Suprapubic skin (tissue), 4 donors: ENCODE data around the gene SEMA4G. TPM values are rescaled to one million over a fixed set of nuclear protein-coding genes. Genes with fewer than 3 reads are reported as not detected.

ENCODE experiments used
- DNase-seq, 2 donors: peaks; one replicate each; pipeline ENCODE4 v3.0.0-alpha.2; 2019; ENCODE audit warnings: low spot score in 2 of 2
- H3K27ac ChIP-seq: fragments of 200-600 bp; sonication (generic); one replicate; pipeline ENCODE4 v1.5.1; 2019
- H3K27me3 ChIP-seq: fragments of 200-600 bp; sonication (generic); one replicate; pipeline ENCODE4 v1.5.1; 2019
- H3K36me3 ChIP-seq: fragments of 200-600 bp; sonication (generic); one replicate; pipeline ENCODE4 v1.5.1; 2019
- H3K4me1 ChIP-seq: fragments of 200-600 bp; sonication (generic); one replicate; pipeline ENCODE4 v1.5.1; 2019
- H3K4me3 ChIP-seq: fragments of 200-600 bp; sonication (generic); one replicate; pipeline ENCODE4 v1.5.1; 2019; ENCODE audit warnings: mild to moderate bottlenecking
- H3K9me3 ChIP-seq: fragments of 200-600 bp; sonication (generic); one replicate; pipeline ENCODE4 v1.5.1; 2019
- EP300 ChIP-seq: sonication (generic); formaldehyde crosslinking; IDR thresholded peaks from one replicate; pipeline ENCODE4 v1.6.1; 2017; ENCODE audit warnings: antibody characterized with exemption
- POLR2A ChIP-seq, 2 donors: fragments of 450-650 bp; IDR thresholded peaks; one replicate each; pipeline ENCODE4 v1.6.1; 2017; ENCODE audit warnings: antibody characterized with exemption in 2 of 2, mild to moderate bottlenecking in 2 of 2, moderate library complexity in 2 of 2
- POLR2AphosphoS5 ChIP-seq, 3 donors: sonication (generic); formaldehyde crosslinking; IDR thresholded peaks; one replicate each; pipeline ENCODE4 v1.6.1; 2017; ENCODE audit warnings: antibody characterized with exemption in 3 of 3
- WGBS: methylation state at CpG from one replicate; pipeline ENCODE4 v1.1.5; 2018; 5-methylcytosine and 5-hydroxymethylcytosine counted together
- total RNA-seq, 4 donors: library from RNA; depleted of rRNA; stranded (reverse); fragments of >200 nt; gene quantifications; one replicate each; pipeline ENCODE4 v1.1.0, GENCODE V29; 2016
- TF ChIP-seq, protein P1 (sequence below), 2 donors: fragments of 200-600 bp in 1 of 2; fragments of 450-650 bp in 1 of 2; sonication (generic) in 1 of 2; IDR thresholded peaks; one replicate each; pipeline ENCODE4 v1.5.1; 2016 to 2019; ENCODE audit warnings: antibody characterized with exemption in 2 of 2, mild to moderate bottlenecking in 1 of 2, moderate library complexity in 1 of 2

Gene SEMA4G
- total RNA-seq, 4 donors from 2014 or later = 19.2 to 36.3 (median 30.1) TPM

DNA sequence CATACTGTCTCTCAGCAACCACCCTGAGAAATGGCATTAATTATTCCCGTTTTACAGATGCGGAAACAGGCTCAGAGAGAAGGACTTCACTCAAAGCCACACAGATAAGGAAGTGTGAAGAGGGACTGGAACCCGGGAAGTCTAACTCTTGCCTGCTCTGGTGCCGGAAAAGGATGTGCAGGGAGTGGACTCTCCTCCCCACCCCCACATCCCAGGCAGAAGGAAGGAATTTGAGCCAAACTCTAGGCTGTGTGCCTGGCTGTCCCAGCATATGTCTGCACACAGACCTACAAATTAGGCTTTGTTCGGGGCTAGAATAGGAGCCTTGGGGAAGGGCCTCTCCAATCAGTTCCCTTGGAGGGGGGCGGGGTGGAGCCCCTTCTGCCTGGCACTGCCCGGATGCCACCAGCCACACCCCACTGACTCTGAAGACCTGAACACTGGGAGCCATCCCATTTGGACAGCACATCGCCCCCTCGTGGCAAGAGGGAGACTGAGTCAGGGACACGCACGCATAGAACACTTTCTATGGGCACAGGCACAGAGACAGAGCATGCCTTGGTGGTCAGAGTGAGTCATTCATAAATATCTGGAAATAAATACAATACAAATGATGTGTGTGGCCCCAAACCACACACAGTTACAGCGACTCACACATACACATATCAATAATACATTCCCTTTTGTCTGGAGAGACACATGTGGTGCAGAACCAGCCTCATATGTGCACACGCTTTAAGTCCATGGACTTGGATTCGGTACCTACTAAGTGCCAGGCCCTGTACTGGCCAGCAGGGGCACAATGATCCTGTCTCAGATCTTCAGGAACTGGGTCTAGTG, 43.4 kb downstream of the SEMA4G start:
- Histone ChIP-seq H3K36me3 (no peaks in the 10 kb centered on the region), H3K9me3 (no peaks in the 10 kb centered on the region), H3K4me1 (peaks cover 34% of the 10 kb centered on the region), H3K4me3 (no peak overlapping the region), H3K27ac (no peak overlapping the region), H3K27me3 (peaks cover 6% of the 10 kb centered on the region)
- 17% methylated on average over 14 of the region's 14 CpGs for WGBS
- DNase-seq = peak; percentile 92 to 94
- TF ChIP-seq, protein P1, sequence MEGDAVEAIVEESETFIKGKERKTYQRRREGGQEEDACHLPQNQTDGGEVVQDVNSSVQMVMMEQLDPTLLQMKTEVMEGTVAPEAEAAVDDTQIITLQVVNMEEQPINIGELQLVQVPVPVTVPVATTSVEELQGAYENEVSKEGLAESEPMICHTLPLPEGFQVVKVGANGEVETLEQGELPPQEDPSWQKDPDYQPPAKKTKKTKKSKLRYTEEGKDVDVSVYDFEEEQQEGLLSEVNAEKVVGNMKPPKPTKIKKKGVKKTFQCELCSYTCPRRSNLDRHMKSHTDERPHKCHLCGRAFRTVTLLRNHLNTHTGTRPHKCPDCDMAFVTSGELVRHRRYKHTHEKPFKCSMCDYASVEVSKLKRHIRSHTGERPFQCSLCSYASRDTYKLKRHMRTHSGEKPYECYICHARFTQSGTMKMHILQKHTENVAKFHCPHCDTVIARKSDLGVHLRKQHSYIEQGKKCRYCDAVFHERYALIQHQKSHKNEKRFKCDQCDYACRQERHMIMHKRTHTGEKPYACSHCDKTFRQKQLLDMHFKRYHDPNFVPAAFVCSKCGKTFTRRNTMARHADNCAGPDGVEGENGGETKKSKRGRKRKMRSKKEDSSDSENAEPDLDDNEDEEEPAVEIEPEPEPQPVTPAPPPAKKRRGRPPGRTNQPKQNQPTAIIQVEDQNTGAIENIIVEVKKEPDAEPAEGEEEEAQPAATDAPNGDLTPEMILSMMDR (IDR thresholded peaks at IDR 0.05) = peak; percentile 57 to 83
- no peak for TF ChIP-seq EP300
- no peak for TF ChIP-seq POLR2A (IDR thresholded peaks at IDR 0.05)
- TF ChIP-seq POLR2AphosphoS5 (IDR thresholded peaks at IDR 0.05) = no peak

DNA sequence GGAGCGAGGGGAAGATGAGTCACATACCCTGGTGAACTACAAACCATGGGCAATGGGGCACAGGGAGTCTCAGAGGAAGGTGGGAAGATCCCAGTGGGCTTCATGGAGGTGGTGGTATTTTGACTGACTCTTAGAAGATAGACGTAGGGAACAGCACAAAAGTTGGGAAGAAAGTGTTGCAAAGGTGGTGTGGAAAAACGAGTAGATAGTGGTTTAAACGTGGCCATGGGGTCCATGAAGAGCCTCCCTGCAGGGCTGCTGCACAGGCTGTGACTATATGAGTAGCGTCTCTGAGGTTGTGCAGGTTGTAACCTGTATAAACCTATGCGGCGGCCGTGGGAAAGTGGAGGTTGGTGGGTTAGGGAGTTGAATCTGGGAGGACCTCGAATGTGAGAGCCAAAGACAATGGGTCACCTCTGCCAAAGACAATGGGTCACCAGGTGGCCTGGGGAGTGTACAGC, 44.1 kb downstream of the SEMA4G start:
- Histone ChIP-seq H3K27me3 (peaks cover 6% of the 10 kb centered on the region), H3K9me3 (no peaks in the 10 kb centered on the region), H3K36me3 (no peaks in the 10 kb centered on the region), H3K4me1 (peaks cover 29% of the 10 kb centered on the region), H3K27ac (no peak overlapping the region), H3K4me3 (no peak overlapping the region)
- no peak for TF ChIP-seq POLR2A (IDR thresholded peaks at IDR 0.05)
- TF ChIP-seq EP300 = no peak
- TF ChIP-seq POLR2AphosphoS5 (IDR thresholded peaks at IDR 0.05) = no peak
- TF ChIP-seq, protein P1 (IDR thresholded peaks at IDR 0.05) = no peak
- WGBS = 28% methylated on average over 9 of the region's 9 CpGs
- no peak for DNase-seq

DNA sequence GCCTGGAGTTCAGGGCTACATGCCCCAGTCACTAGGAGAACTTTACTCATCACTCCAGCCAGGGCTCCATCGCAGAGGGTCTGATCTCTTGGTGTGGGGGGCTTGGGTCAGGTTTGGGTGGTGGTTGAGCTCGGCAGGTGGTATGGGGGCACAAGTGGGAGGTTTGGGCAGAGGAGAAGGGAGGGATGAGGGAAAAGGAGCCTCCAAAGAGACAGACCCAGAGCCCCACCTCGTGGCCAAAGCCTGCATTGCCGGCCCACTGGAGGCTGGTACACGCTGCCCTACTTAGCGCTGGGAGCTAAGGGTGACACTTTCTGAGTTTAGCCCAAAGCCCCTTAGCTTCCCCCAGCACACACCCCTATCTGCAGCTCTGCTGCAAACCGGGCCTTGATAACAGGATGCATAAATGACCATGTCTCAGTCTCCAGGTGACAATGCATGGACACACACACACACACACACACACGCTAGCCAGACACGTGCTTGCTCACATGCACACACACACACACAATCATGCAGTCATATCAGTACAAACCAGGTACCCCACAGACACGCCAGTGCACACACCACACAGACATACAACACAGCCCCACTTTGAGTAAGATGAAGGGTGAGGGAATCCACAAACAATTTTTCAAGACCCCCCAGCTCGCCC, 45.1 kb downstream of the SEMA4G start:
- H3K27me3 ChIP-seq = peaks cover 10% of the 10 kb centered on the region
- no peaks in the 10 kb centered on the region for H3K9me3 ChIP-seq
- no peak overlapping the region for H3K4me3 ChIP-seq
- H3K4me1 ChIP-seq = peaks cover 32% of the 10 kb centered on the region
- H3K36me3 ChIP-seq = no peaks in the 10 kb centered on the region
- no peak for TF ChIP-seq EP300
- TF ChIP-seq, protein P1 (IDR thresholded peaks at IDR 0.05) = peak; percentile 88 to 91
- 24% methylated on average over 7 of the region's 11 CpGs for WGBS
- no peak overlapping the region for H3K27ac ChIP-seq
- DNase-seq = peak; percentile 89 to 90

DNA sequence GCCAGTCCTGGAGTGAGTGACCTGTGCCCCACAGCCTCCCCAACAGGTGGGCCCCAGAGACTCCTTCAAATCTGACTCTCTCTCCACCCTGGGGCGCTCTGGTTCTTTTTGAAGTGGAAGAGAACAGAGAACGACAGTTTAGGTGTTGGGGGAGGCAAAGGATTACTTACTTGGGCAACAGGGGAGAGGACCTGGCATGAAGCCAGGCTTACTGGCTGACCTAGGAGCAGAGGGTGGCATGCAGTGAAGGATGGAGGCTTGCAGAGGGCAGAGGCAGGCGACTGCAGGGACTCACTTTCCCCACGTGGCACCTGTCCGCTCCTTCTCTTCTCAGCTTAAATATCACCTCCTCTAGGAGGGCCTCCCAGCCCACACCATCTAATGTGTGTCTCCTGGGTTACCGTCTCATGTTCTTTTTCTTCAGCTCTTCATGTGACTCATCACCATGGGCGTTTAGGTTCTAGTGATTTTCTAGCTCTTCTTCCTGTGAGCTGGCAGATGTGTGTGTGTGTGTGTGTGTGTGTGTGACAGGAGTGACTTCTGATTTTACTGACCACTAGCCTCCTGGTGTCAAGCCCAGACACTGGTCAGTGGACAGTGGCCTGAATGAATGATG, 45.8 kb downstream of the SEMA4G start:
- Histone ChIP-seq H3K9me3 (no peaks in the 10 kb centered on the region), H3K27ac (no peak overlapping the region), H3K4me3 (no peak overlapping the region), H3K4me1 (peaks cover 32% of the 10 kb centered on the region), H3K27me3 (peaks cover 10% of the 10 kb centered on the region), H3K36me3 (no peaks in the 10 kb centered on the region)
- no peak for DNase-seq
- WGBS = 36% methylated on average over 6 of the region's 7 CpGs
- no peak for TF ChIP-seq POLR2AphosphoS5 (IDR thresholded peaks at IDR 0.05)
- TF ChIP-seq POLR2A (IDR thresholded peaks at IDR 0.05) = no peak
- TF ChIP-seq EP300 = no peak
- TF ChIP-seq, protein P1 (IDR thresholded peaks at IDR 0.05) = no peak

DNA sequence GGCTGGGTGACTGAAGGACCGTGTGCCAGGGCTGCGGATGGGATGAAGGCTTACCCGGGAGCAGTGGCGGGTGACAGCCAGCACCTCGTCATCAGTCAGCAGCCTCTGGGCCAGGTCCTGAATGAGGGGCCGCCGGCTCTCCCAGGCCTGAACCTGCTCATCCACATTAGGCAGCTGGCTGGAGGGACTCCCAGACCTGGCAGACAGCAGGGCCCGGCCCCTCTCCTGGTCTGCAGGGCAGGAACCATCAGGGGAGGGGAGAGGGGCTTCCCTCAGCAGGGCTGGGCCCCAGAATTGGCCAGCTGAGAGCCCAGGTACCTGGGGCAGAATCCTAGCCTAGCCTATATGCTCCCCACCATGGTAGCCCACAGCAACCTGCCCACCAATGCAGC, 46.3 kb downstream of the SEMA4G start:
- WGBS = 82% methylated on average over 5 of the region's 8 CpGs
- Histone ChIP-seq H3K9me3 (no peaks in the 10 kb centered on the region), H3K36me3 (no peaks in the 10 kb centered on the region), H3K4me1 (peaks cover 32% of the 10 kb centered on the region), H3K4me3 (no peak overlapping the region), H3K27ac (no peak overlapping the region), H3K27me3 (peaks cover 10% of the 10 kb centered on the region)
- no peak for DNase-seq
- TF ChIP-seq EP300 = no peak
- TF ChIP-seq, protein P1 (IDR thresholded peaks at IDR 0.05) = no peak
- no peak for TF ChIP-seq POLR2A (IDR thresholded peaks at IDR 0.05)
- TF ChIP-seq POLR2AphosphoS5 (IDR thresholded peaks at IDR 0.05) = no peak
